T47D (cell line): ENCODE data around the gene SPOUT1.

Experiments
- DNase-seq, 2 experiments: peaks; one replicate each; pipeline versions ENCODE4 v3.0.0 to v3.0.0-alpha.2; 2011 to 2012; ENCODE audit warnings: low read depth in 1 of 2, low spot score in 1 of 2
- JUND ChIP-seq: IDR thresholded peaks from 2 replicates; pipeline ENCODE4 v1.6.1; 2012; ENCODE audit warnings: low read depth
- in situ Hi-C: cut with HindIII; loops from 2 replicates; pipeline ENCODE4 v1.10.0; 2016; ENCODE audit warnings: low sequenced_read_pairs, low pct_unique_long_range_greater_than_20kb

The SPOUT1 gene

DNA sequence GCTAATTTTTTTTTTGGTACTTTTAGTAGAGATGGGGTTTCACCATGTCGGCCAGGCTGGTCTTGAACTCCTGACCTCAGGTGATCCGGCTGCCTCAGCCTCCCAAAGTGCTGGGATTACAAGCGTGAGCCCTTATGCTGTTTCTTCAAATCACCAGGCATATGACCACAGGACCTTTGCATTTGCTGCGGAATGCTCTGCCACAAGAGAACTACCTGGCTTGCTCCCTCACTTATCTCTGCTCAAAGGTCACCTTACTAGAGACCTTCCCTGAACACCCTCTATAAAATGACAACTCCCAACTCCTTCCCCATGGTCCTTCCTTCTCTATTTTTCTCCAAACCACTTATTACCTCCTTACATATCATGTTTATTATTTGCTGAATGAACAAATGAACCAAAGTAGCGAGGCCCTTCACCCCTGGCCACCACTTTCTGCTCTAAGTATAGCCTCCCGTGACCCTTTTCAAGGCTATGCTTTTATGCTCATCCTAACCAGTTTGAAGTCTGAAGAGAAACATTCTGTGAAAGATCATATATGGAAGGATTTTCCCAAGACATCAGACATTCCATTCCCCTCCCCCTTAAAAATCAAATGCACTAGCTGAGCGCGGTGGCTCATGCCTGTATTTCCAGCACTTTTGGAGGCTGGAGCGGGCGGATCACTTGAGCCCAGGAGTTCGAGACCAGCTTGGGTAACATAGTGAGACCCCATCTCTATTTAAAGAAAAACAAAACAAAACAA, 59.1 kb downstream of the SPOUT1 start:
- no peak for TF ChIP-seq JUND
- in situ Hi-C loops: no loop called here
- no peak for DNase-seq
